ENCODE measurements around the gene KRTAP9-1. TPM values are rescaled to one million over a fixed set of nuclear protein-coding genes. Genes with fewer than 3 reads are reported as not detected.
"Not testable (repeated sequence)": the region's sequence is repeated elsewhere in the genome, so short reads cannot be mapped to it uniquely, and the experiment has no call there.

KRTAP9-1 gene, protein sequence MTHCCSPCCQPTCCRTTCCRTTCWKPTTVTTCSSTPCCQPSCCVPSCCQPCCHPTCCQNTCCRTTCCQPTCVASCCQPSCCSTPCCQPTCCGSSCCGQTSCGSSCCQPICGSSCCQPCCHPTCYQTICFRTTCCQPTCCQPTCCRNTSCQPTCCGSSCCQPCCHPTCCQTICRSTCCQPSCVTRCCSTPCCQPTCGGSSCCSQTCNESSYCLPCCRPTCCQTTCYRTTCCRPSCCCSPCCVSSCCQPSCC
- not detected for total RNA-seq
- polyA plus RNA-seq, result not detected
- long read RNA-seq, donor 1, result 0 reads
- long read RNA-seq, donor 2, result 0 reads
- long read RNA-seq, donor 3, result 0 reads

GRCh38 chr17:41189837-41190318 is at the start of gene KRTAP9-1:
KRTAP9-1 (plus strand) TSS chr17:41189887; CDS start chr17:41189887, 0 bp downstream.
- H3K36me3 ChIP-seq, H3K27ac ChIP-seq, DNase-seq, ATAC-seq, H3K4me3 ChIP-seq, H3K4me1 ChIP-seq: not testable (repeated sequence)
- H3K9me3 ChIP-seq, result peaks cover 0 to 10% (median 0%) of the 10 kb centered on the region in 11 donors
- intact Hi-C loops (cut with DNase I), result loop anchor here in 1 of 10 donors (10.0 kb wide), 1 partner anchor 65 kb away; the partner anchor contains the start of gene KRTAP4-12
- 84 to 85% methylated on average over 1 of the region's 1 CpG for WGBS, 2 donors
- peaks cover 0 to 59% (median 19%) of the 10 kb centered on the region in 7 donors for H3K27me3 ChIP-seq

GRCh38 chr17:41140360-41141131 is 49.1 kb upstream of the KRTAP9-1 start, which contains the start of gene KRTAP4-6:
KRTAP4-6 (minus strand) TSS chr17:41140544; CDS start chr17:41140487, 57 bp downstream.
- 77 to 81% methylated on average over 5 to 6 of the region's 6 CpGs for WGBS, 2 donors
- Histone ChIP-seq H3K4me3 (no peak within 1 kb of the TSS), H3K9me3 (peaks cover 0 to 36% (median 9%) of the 10 kb centered on the region in 11 donors), H3K4me1 (no peaks in the 10 kb centered on the region), H3K27me3 (peaks cover 0 to 10% (median 0%) of the 10 kb centered on the region in 7 donors), H3K36me3 (no peaks in the 10 kb centered on the region), H3K27ac (no peak within 1 kb of the TSS)
- intact Hi-C loops (cut with DNase I), result no loop called here
- DNase-seq (no peak), ATAC-seq (no peak)
- TF ChIP-seq, protein P1, sequence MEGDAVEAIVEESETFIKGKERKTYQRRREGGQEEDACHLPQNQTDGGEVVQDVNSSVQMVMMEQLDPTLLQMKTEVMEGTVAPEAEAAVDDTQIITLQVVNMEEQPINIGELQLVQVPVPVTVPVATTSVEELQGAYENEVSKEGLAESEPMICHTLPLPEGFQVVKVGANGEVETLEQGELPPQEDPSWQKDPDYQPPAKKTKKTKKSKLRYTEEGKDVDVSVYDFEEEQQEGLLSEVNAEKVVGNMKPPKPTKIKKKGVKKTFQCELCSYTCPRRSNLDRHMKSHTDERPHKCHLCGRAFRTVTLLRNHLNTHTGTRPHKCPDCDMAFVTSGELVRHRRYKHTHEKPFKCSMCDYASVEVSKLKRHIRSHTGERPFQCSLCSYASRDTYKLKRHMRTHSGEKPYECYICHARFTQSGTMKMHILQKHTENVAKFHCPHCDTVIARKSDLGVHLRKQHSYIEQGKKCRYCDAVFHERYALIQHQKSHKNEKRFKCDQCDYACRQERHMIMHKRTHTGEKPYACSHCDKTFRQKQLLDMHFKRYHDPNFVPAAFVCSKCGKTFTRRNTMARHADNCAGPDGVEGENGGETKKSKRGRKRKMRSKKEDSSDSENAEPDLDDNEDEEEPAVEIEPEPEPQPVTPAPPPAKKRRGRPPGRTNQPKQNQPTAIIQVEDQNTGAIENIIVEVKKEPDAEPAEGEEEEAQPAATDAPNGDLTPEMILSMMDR (IDR thresholded peaks at IDR 0.05), result no peak

GRCh38 chr17:41141361-41141760 is 48.3 kb upstream of the KRTAP9-1 start:
- H3K9me3 ChIP-seq, result peaks cover 0 to 36% (median 9%) of the 10 kb centered on the region in 11 donors
- no peak for ATAC-seq
- no peaks in the 10 kb centered on the region for H3K36me3 ChIP-seq
- intact Hi-C loops (cut with DNase I), result no loop called here
- no peak overlapping the region for H3K4me3 ChIP-seq
- H3K27ac ChIP-seq, result no peak overlapping the region
- peaks cover 0 to 10% (median 0%) of the 10 kb centered on the region in 7 donors for H3K27me3 ChIP-seq
- no peaks in the 10 kb centered on the region for H3K4me1 ChIP-seq
- TF ChIP-seq, protein P1 (IDR thresholded peaks at IDR 0.05), result no peak
- no peak for DNase-seq

DNA sequence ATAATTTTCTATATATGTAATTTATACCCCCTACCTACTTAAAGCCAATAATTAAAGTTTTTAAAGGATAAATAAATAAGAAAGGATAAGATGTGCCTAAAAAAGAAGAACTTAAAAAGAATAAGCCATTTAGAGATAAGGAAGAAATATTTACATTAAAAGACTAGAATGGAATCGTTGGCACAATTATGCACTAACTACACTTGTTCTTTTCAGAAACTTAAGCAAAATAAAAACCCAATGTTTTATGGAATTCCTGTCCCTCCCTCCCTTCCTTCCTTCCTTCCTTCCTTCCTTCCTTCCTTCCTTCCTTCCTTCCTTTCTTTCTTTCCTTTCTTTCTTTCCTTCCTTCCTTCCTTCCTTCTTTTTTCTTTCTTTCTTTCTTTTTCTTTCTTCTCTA is 44.8 kb upstream of the KRTAP9-1 start:
- TF ChIP-seq, protein P1 (IDR thresholded peaks at IDR 0.05), result no peak
- DNase-seq (no peak), ATAC-seq (no peak)
- Histone ChIP-seq H3K9me3 (peaks cover 0 to 35% (median 5%) of the 10 kb centered on the region in 11 donors), H3K4me1 (no peaks in the 10 kb centered on the region), H3K27me3 (peaks cover 0 to 15% (median 4%) of the 10 kb centered on the region in 7 donors), H3K4me3 (no peak overlapping the region), H3K27ac (no peak overlapping the region), H3K36me3 (no peaks in the 10 kb centered on the region)
- intact Hi-C loops (cut with DNase I), result no loop called here
- WGBS, 2 donors, result 83 to 88% methylated on average over 1 of the region's 1 CpG
